DND-41 (cell line): Measurements from ENCODE around the gene TMEM89.

Experiments
- ATAC-seq: fragments of 200-7000 bp; cut with Tn5 transposase; 3 replicates; pipeline ENCODE4 v1.9.1; 2021; ENCODE audit warnings: low read depth; ENCODE audit not compliant: insufficient read depth
- DNase-seq: peaks from one replicate; pipeline ENCODE4 v3.0.0-alpha.2; 2020
- H2AFZ ChIP-seq: 2 replicates; pipeline ENCODE4 v1.6.0; 2012; ENCODE audit warnings: low read depth, low read length
- H3K27ac ChIP-seq: 2 replicates; pipeline ENCODE4 v1.5.1; 2012; ENCODE audit warnings: low read length, inconsistent platforms
- H3K27me3 ChIP-seq: fragments of 200-600 bp; sonication (generic); 2 replicates; pipeline ENCODE4 v1.6.0; 2012; ENCODE audit warnings: low read length, mild to moderate bottlenecking, inconsistent platforms; ENCODE audit not compliant: insufficient read depth, poor library complexity
- H3K36me3 ChIP-seq: 2 replicates; pipeline ENCODE4 v1.5.1; 2012; ENCODE audit warnings: low read length, inconsistent platforms; ENCODE audit not compliant: insufficient read depth
- H3K4me1 ChIP-seq: 2 replicates; pipeline ENCODE4 v1.5.1; 2012; ENCODE audit warnings: mild to moderate bottlenecking, low read length; ENCODE audit not compliant: insufficient read depth
- H3K4me2 ChIP-seq: 2 replicates; pipeline ENCODE4 v1.6.0; 2012; ENCODE audit warnings: mild to moderate bottlenecking, moderate library complexity, low read length, inconsistent platforms; ENCODE audit not compliant: insufficient read depth
- H3K4me3 ChIP-seq, 2 experiments: fragments of 200-600 bp in 1 of 2; shearing (Covaris generic) in 1 of 2; 2 replicates each; pipeline ENCODE4 v1.5.1; 2012 to 2016; ENCODE audit warnings: inconsistent platforms in 2 of 2, low read length in 2 of 2, mild to moderate bottlenecking in 2 of 2, low read depth in 1 of 2, moderate library complexity in 1 of 2
- H3K79me2 ChIP-seq: 2 replicates; pipeline ENCODE4 v1.6.0; 2012; ENCODE audit warnings: low read length, inconsistent platforms; ENCODE audit not compliant: insufficient read depth
- H3K9ac ChIP-seq: 2 replicates; pipeline ENCODE4 v1.6.0; 2012; ENCODE audit warnings: low read depth, mild to moderate bottlenecking, inconsistent platforms, low read length, moderate library complexity
- H3K9me3 ChIP-seq: 2 replicates; pipeline ENCODE4 v1.5.1; 2012; ENCODE audit warnings: low read length, moderate library complexity, mild to moderate bottlenecking, inconsistent platforms; ENCODE audit not compliant: insufficient read depth, severe bottlenecking
- H4K20me1 ChIP-seq: 2 replicates; pipeline ENCODE4 v1.6.0; 2012; ENCODE audit warnings: low read length; ENCODE audit not compliant: insufficient read depth
- CTCF ChIP-seq: IDR thresholded peaks from 2 replicates; pipeline ENCODE4 v1.5.1; 2012; ENCODE audit warnings: borderline replicate concordance, low read length, moderate library complexity, mild to moderate bottlenecking; ENCODE audit not compliant: poor library complexity, severe bottlenecking; ENCODE audit errors: extremely low read depth
- EZH2 ChIP-seq: IDR thresholded peaks from 3 replicates; pipeline ENCODE4 v1.6.1; 2012; ENCODE audit warnings: borderline replicate concordance, low read depth, mild to moderate bottlenecking, moderate library complexity, low read length, inconsistent platforms; ENCODE audit not compliant: severe bottlenecking

TMEM89 gene

DNA sequence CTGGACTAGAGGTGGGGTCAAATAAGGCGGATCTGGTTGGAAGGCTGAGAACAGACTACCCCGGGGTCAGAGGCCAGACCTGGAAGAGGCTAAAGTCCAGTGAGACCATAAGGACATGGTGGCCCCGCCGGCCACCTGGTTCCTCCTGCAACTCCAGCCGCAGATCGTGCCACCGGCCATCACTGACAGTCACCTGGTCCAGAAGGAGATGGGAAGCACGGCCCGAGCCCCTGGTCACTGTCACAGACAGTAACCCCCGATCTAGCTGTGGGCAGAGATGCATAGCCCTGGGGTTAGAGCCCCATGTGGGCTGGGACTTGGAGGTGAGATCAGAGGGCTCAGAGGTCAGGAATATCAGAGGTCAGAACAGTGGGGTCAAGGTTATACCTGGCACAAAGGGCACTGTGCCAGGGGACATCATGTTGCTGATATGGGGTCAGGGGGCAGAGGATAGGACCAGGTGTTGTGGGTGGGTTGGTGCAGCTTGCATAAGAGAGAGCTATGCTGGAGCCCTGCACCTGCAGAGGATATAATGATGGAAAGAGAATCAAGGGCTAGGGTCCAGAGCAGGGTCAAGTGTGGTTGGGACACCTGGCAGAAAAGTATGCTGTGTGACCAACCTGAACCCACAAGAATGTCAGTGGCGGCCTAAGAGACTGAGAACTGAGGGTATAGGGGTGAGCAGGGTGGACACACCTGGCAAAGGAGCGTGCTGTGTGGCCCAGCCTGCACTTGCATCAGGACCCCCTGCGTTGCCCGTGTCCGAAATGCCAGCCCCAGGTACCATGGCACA is 31.6 kb upstream of the TMEM89 start:
- Histone ChIP-seq H3K27me3 (no peaks in the 10 kb centered on the region), H3K36me3 (no peaks in the 10 kb centered on the region), H3K4me1 (no peaks in the 10 kb centered on the region), H3K4me2 (no peak overlapping the region), H3K4me3 (no peak overlapping the region), H3K79me2 (no peaks in the 10 kb centered on the region), H2AFZ (no peak overlapping the region), H3K9ac (no peak overlapping the region), H4K20me1 (peaks cover 6% of the 10 kb centered on the region; the same call in 1 of the 2 replicates), H3K27ac (no peak overlapping the region), H3K9me3 (no peaks in the 10 kb centered on the region)
- ATAC-seq, result no peak
- DNase-seq, result no peak
- no peak for TF ChIP-seq EZH2
- no peak for TF ChIP-seq CTCF

- H3K36me3 ChIP-seq, result no peaks in the 10 kb centered on the region
- DNase-seq (no peak), ATAC-seq (no peak)
- H3K4me3 ChIP-seq, result no peak overlapping the region
- H3K79me2 ChIP-seq, result no peaks in the 10 kb centered on the region
- no peak overlapping the region for H2AFZ ChIP-seq
- no peaks in the 10 kb centered on the region for H3K4me1 ChIP-seq
- peaks cover 6% of the 10 kb centered on the region; the same call in 1 of the 2 replicates for H4K20me1 ChIP-seq
- no peak overlapping the region for H3K27ac ChIP-seq
- H3K9ac ChIP-seq, result no peak overlapping the region
- TF ChIP-seq EZH2, result no peak
- TF ChIP-seq CTCF, result no peak
- H3K4me2 ChIP-seq, result no peak overlapping the region
- H3K27me3 ChIP-seq, result no peaks in the 10 kb centered on the region
- H3K9me3 ChIP-seq, result no peaks in the 10 kb centered on the region
Observed at GRCh38 chr3:48651771-48652170, 30.2 kb upstream of the TMEM89 start.

DNA sequence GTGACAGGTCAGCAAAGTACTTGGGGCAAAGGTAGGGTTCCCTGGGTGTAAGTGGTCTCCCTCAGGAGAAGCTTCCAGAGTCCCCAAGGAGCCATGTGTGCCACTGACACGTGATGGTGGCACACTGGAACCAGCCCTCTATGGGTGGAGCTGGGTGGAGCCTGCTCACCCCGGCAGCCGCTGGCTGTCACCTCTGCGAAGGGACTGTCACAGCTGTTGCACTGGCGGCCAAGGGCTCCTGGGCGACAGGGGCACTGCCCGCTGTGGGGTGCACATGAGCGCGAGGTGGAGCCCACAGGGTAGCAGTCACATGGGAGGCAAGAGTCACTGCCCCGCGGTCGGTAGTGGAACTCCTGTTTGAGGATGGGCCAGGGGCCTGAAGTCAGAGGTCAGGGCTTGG is 29.2 kb upstream of the TMEM89 start:
- Histone ChIP-seq H3K9me3 (no peaks in the 10 kb centered on the region), H3K36me3 (no peaks in the 10 kb centered on the region), H3K4me3 (no peak overlapping the region), H3K4me2 (no peak overlapping the region), H3K27me3 (no peaks in the 10 kb centered on the region), H3K4me1 (no peaks in the 10 kb centered on the region), H3K27ac (no peak overlapping the region), H4K20me1 (peaks cover 6% of the 10 kb centered on the region; the same call in 1 of the 2 replicates), H3K79me2 (no peaks in the 10 kb centered on the region), H2AFZ (no peak overlapping the region), H3K9ac (no peak overlapping the region)
- ATAC-seq, result no peak; the same call in 2 of the 3 replicates
- no peak for DNase-seq
- TF ChIP-seq CTCF (no peak), EZH2 (no peak)
